GM18517 (cell line): ENCODE results near the gene DNMT3B.

ENCODE experiments used
- ATAC-seq: cut with Tn5 transposase; IDR thresholded peaks from one replicate; pipeline ENCODE4 v1.9.1; 2021; ENCODE audit warnings: mild to moderate bottlenecking, moderate library complexity; ENCODE audit not compliant: unreplicated experiment

DNMT3B gene

GRCh38 chr20:32849577-32849976 lies 87.4 kb downstream of the DNMT3B start:
- ATAC-seq, result no peak

GRCh38 chr20:32855387-32855786 lies 93.2 kb downstream of the DNMT3B start:
- no peak for ATAC-seq

- ATAC-seq, result no peak
These were observed 96.0 kb downstream of the DNMT3B start for GRCh38 chr20:32858189-32858588.
